SH-SY5Y (cell line): ENCODE results near the gene GMDS.

Experiments used
- GATA2 ChIP-seq: IDR thresholded peaks from 2 replicates; pipeline ENCODE4 v1.6.1; 2011; ENCODE audit warnings: mild to moderate bottlenecking, low read depth, low read length
- GATA3 ChIP-seq: IDR thresholded peaks from 2 replicates; pipeline ENCODE4 v1.6.1; 2011; ENCODE audit warnings: low read depth, mild to moderate bottlenecking, low read length, moderate library complexity

Gene GMDS

GRCh38 chr6:1756472-1757129 lies 488.8 kb downstream of the GMDS start:
- no peak for TF ChIP-seq GATA2
- no peak for TF ChIP-seq GATA3

- no peak for TF ChIP-seq GATA2
- TF ChIP-seq GATA3: no peak
Observed at GRCh38 chr6:1749041-1749440, 496.4 kb downstream of the GMDS start.

- TF ChIP-seq GATA3 (no peak), GATA2 (no peak)
Observed at GRCh38 chr6:1747531-1747930, 497.9 kb downstream of the GMDS start.

- TF ChIP-seq GATA2 (no peak), GATA3 (no peak)
Observed at GRCh38 chr6:1747003-1747402, 498.4 kb downstream of the GMDS start.

GRCh38 chr6:1745814-1746213 lies 499.6 kb downstream of the GMDS start:
- TF ChIP-seq GATA3 (no peak), GATA2 (no peak)

- TF ChIP-seq GATA3 (no peak), GATA2 (no peak)
Observed at GRCh38 chr6:1744543-1744942, 500.9 kb downstream of the GMDS start.

- TF ChIP-seq GATA2 (no peak), GATA3 (no peak)
Observed at GRCh38 chr6:1739680-1740079, 505.7 kb downstream of the GMDS start.

- TF ChIP-seq GATA3: no peak
- TF ChIP-seq GATA2: no peak
Observed at GRCh38 chr6:1739220-1739619, 506.2 kb downstream of the GMDS start.

GRCh38 chr6:1738558-1739081 lies 506.8 kb downstream of the GMDS start:
- TF ChIP-seq GATA3 (no peak), GATA2 (no peak)

GRCh38 chr6:1737463-1738311 lies 507.7 kb downstream of the GMDS start:
- no peak for TF ChIP-seq GATA3
- TF ChIP-seq GATA2: no peak

- TF ChIP-seq GATA2: no peak
- no peak for TF ChIP-seq GATA3
Observed at GRCh38 chr6:1736346-1737105, 508.9 kb downstream of the GMDS start.

- no peak for TF ChIP-seq GATA3
Observed at GRCh38 chr6:1735239-1735803, 510.1 kb downstream of the GMDS start.

GRCh38 chr6:1730882-1731281 lies 514.5 kb downstream of the GMDS start:
- TF ChIP-seq GATA3 (no peak), GATA2 (no peak)

GRCh38 chr6:1729750-1730140 lies 515.7 kb downstream of the GMDS start:
- no peak for TF ChIP-seq GATA2
- no peak for TF ChIP-seq GATA3
